Measurements from ENCODE around the gene TMEM86A.
"Not testable (repeated sequence)": the region's sequence is repeated elsewhere in the genome, so short reads cannot be mapped to it uniquely, and the experiment has no call there.

The TMEM86A gene

DNA sequence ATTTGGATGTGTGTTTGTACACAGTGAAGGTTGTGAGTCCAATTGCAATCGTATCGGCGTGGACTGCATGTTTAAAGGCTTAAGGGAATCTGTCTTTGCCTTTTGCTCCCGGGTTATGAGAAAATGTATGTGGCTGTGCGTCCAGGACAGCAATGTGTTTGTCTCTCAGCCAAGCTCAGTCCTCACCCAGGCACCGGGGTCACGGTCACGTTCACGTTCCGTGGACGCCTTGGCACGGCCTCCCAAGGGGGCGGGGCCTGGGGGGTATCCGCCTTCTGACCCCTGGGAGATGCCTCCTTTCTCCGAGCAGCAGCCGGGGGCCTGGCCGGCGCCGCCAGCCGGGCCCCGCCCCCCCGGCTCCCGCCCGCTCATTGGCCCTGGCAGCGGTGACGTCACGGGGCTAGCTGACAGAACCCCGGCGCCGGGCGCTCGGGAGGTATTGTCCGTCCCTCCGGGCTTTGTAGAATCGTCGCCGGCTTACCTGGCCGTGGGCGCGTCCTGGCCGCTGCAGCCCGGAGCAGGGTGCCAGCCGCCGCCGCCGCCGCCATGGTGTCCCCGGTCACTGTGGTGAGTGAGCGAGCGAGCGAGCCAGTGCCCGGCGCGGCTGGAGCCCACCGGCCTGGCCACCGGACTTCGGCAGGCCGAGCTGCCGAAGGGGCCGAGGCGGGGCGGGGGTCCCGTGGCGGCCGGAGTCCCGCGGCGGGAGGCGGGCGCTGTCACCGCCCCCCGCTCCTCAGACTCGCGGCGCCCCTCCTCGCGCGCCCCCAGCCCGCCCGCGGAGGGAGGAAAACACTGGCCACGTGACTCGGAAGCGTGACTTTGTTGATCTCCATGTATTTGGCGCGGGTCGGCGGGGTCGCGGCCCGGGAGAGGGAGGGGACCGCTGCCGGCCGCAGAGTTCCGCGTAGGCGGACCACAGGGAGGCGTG lies at the start of gene TMEM86A:
Gene TMEM86A (plus strand): TSS at position 439 of the 928 bp plus-strand sequence. CDS start 108 bp downstream, at position 547.
- no peak for FAIRE-seq

DNA sequence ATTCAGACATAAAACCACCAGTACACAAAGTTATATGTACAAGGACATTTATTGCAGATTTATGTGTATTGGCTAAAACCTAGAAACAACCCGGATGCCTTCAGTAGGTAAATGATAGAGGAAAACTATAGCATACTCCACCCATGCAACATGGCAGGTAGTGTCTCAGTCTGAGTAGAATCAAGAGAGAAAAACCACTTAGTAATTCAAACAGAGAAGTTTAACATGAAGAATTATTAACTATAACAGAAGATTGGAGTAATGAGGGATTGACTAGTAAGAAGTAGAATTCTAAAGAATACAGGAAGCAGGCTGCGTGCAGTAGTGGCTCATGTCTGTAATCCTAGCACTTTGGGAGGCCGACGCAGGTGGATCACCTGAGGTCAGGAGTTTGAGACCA lies 48.2 kb upstream of the TMEM86A start:
- FAIRE-seq, result no peak

DNA sequence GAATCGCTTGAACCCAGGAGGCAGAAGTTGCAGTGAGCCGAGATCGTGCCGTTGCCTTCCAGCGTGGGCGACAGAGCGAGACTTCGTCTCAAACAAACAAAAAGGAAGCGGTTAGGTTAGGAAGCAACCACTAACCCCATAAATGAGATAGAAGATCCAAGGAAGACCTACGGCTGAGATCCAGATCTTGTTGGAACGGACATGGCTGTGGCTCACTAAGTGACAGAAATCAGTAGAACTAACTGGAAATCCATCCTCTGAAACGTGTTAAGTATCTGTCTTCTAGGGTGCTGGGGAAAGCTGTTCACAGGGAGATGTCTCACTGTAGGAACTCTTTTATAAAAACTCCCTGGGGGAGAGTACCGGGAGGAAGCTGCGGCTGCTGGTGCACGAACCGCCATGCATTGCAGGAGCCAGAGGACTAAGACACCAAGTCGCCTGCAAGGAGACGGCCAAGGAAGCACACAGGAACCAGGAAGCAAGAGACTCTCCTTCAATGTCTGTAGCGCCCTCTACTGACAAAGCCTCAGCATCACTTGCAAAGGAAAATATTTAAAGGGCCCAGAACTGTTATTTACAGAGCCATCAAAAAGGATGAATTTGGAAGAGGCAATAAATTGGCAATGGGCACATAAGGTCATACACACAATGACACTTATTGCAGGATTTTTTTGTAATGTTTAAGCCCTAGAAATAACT lies 47.6 kb upstream of the TMEM86A start:
- FAIRE-seq, result no peak

DNA sequence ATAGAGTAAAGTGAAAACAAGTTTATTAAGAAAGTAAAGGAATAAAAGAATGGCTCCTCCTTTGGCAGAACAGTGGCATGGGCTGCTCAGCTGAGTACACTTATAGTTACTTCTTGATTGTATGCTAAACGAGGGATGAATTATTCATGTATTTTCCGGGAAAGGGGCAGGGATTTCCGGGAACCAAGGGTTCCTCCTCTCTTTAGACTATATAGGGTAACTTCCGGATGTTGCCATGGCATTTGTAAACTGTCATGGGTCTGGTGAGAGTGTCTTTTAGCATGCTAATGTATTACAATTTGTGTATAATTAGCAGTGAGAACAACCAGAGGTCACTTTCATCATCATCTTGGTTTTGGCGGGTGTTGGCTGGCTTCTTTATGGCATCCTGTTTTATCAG lies 40.9 kb upstream of the TMEM86A start:
- no peak for FAIRE-seq

- not testable (repeated sequence) for FAIRE-seq
Observed at GRCh38 chr11:18665353-18665872, 33.2 kb upstream of the TMEM86A start.

DNA sequence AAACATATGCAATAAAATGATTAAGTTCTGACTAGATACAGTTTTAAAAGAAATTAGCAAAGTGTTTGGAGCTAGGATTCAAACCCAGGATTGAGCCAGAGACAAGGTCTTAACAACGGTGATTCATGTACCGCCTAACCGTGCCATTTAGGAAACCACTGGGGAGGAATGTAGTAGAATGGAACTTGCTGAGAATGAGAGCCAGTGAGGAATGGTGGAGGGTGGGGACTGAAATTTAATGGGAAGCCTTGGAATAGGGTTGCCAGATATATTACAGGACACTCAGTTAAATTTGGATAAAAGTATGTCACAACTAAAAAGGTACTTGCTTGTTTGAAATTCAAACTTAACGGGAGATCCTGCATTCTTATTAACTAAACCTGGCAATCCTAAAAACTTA lies 30.4 kb upstream of the TMEM86A start:
- FAIRE-seq, result no peak

DNA sequence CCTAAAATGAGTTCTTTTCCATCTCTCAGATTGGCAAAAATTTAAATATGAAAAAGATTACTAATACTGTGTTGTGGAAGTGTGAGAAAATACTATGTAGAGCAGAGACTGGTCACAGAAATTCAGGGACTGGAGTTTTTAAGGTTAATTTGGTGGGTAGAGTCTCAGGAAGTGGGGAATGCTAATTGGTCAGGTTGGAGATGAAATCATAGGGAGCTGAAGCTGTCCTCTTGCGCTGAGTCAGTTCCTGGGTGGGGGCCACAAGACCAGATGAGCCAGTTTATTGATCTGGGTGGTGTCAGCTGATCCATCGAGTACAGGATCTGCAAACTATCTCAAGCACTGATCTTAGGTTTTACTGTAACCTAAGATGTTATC lies 29.4 kb upstream of the TMEM86A start:
- peak; percentile 5 for FAIRE-seq

GRCh38 chr11:18669711-18670110 lies 28.9 kb upstream of the TMEM86A start:
- FAIRE-seq, result no peak

DNA sequence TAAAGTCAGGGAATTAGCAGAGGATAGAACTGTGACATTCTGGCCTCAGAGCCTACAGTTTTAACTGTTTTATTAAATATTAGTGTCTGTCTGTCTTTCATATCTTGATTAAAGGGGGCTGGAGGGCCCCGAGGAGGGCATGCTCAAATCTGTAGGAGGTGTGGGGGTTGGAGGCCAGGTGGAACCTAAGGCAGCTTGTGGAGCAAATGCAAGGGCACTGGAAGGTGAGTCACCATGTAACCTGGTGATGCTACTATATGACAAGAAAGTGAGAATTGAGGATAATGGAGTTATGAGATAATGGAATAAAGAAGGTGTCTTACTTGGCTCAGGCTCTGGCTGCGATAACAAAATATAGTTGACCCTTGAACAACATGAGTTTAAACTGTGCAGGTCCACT lies 27.3 kb upstream of the TMEM86A start:
- FAIRE-seq, result no peak

GRCh38 chr11:18672209-18672608 lies 26.4 kb upstream of the TMEM86A start:
- FAIRE-seq, result not testable (repeated sequence)

DNA sequence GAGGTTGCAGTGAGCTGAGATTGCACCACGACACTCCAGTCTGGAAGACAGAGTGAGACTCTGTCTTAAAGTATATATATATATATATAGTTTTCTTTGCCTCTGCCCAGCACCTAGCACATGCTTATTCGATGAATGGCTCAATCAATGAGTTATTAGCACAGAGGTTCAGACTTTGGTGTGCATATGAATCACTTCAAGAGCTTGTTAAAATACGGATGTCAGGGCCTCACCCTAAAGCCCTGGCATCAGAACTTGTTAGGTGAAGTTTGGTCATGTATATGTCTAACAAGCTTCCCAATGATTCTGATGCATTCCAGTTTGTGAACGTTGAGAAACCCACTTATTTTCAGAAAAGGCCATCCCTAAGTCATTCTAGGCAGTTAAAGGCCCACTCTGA lies 21.8 kb upstream of the TMEM86A start:
- no peak for FAIRE-seq

- FAIRE-seq, result no peak
Observed at GRCh38 chr11:18677560-18677959, 21.0 kb upstream of the TMEM86A start.

DNA sequence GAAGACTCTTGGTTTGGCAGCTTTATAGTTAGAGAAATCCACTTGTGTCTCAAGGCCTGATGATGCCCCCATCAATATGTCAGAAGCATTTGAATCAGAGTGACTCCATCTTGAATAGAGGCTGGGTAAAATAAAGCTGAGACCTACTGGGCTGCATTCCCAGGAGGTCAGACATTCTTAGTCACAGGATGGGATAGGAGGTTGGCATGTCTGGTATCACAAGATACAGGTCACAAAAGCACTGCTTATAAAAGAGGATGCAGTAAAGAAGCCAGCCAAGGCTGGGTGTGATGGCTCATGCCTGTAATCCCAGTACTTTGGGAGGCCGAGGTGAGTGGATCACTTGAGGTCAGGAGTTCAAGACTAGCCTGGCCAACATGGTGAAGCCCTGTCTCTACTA lies 16.6 kb upstream of the TMEM86A start:
- FAIRE-seq, result not testable (repeated sequence)

- no peak for FAIRE-seq
Observed at GRCh38 chr11:18682466-18682865, 16.1 kb upstream of the TMEM86A start.

GRCh38 chr11:18684267-18684666 lies 14.3 kb upstream of the TMEM86A start:
- FAIRE-seq, result no peak

DNA sequence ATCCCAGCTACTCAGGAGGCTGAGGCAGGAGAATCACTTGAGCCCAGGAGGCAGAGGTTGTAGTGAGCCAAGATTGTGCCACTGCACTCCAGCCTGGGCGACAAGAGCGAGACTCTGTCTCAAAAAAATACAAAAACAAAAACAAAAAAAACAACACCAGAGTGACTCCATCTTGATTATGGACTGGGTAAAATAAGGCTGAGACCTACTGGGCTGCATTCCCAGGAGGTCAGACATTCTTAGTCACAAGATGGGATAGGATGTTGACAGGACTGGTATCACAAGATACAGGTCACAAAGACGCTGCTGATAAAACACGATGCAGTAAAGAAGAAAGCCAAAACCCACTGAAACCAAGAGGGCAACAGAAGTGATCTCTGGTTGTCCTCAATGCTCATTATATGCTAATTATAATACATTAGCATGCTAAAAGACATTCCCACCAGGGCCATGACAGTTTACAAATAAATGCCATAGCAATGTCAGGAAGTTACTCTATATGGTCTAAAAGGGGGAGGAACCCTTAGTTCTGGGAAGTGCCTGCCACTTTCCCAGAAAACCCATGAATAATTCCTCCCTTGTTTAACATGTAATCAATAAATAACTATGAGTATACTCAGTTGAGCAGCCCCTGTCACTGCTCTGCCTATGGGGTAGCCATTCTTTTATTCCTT lies 7.0 kb upstream of the TMEM86A start:
- FAIRE-seq, result not testable (repeated sequence)

DNA sequence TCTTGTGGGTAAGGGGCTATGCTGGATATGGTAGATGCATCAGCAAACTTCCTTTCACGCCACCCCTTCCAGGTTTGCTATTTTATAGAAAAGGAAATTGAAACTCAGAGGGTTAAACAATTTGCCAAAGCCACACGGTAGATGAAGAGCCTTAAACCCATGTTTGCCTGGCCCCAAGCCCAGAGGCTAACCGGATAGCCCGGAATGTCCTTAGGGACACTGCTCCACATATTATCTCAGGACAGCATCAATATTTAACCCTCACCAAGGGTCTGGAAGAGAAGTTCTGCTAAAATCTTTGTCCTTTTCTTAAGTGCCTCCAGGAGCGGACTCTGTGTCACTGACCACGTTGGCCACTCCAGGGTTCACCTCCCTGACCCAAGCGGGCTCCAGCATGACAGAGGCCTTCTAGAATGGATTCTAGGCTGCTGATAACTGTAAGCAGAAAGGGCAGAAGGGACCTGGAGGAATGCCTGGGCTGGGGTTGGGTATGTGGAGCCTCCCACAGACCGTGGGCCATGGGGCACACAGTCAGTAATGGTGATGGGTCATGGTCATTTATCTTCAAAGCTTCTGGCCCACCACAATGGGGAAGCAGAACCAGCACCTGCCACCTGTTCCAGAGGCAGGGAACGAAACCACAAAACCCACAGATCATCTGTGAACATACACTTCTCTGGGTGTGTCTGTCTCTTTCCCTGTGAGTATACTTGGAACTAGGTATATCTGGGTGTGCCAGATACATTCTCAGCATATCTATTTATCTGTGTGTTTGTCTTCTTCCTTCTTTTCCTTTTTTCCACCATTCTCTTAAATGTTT lies 5.4 kb upstream of the TMEM86A start:
- no peak for FAIRE-seq

DNA sequence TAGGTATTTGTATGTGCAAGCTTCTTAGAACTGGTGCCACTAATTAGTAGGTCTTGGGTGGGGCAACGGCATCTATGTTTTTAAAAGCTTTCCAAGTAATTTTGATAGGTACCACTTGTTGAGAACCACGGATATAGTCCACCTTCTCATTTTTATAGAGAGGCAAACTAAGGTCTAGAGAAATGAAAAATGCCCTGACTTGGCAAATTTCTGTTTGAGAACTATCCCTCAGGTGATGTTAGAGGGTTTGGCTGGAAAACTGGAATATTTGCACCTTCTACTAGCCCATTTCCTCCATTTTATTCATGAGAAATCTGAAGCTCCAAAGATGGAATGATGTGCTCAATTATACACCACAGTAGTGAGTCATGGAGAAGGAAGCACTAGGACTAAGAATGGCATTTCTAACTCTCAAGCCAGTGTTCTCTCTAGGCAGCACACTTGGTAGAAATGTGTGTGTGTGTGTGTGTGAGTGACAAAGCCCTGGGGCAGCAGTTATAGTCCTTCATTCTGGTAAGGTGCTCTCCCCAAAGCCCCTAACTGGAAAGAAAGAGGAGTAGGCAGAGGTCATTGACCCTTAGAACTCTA lies 1.8 kb upstream of the TMEM86A start:
- no peak for FAIRE-seq

DNA sequence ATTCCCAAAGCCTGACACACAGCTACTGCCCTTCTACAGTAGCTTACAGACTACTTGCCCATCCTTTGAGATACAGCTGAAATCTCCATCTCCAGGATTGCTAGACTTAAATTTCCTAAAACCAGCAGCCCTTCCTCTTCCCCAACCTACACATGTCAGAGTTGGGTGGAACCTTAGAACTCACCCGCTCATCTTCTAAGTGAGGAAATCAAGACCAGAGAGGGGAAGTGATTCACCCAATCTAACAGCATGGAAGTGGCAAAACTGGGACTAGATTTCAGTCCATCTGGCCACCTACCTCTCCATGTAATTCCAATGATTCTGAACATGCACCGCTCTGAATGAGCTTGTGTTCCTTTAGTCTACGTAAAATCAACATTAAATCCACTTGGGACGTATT lies 1.0 kb upstream of the TMEM86A start:
- no peak for FAIRE-seq

- FAIRE-seq, result no peak
Observed at GRCh38 chr11:18699269-18699596, 654 bp downstream of the TMEM86A start.

- FAIRE-seq, result no peak
Observed at GRCh38 chr11:18699848-18700261, 1.3 kb downstream of the TMEM86A start.

- no peak for FAIRE-seq
Observed at GRCh38 chr11:18700375-18700774, 1.8 kb downstream of the TMEM86A start.
